ENCODE results near the gene GOLGA3. TPM values are rescaled to one million over a fixed set of nuclear protein-coding genes. Genes with fewer than 3 reads are reported as not detected.

The GOLGA3 gene
- total RNA-seq, 2 experiments from 2014 or later: 31.5 to 34.0 TPM

DNA sequence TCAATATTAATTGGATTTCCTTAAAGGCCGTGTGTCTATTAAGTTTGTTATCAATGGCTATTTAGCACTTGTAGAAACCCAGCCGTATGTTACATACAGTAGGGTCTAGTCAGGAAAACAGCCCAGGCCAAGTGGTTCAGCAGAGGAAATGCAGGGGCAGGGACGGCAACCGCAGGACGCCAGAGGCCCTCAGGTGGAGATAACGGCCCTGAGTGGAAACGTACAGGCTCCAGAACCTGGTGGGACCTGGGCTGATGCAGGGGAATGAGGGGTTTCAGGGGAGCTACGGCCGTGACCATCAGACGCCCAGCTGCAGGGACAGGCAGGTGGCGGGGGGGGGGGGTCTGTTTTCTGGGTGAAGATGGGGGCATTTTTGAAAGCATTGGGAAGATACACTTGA, 63.3 kb downstream of the GOLGA3 start:
- H3K4me1 Mint-ChIP-seq (ENCODE audit: low read depth): peaks cover 48% of the 10 kb centered on the region
- peaks cover 11% of the 10 kb centered on the region for H3K36me3 Mint-ChIP-seq (ENCODE audit: low read depth)
- H3K9me3 Mint-ChIP-seq: no peaks in the 10 kb centered on the region
- TF ChIP-seq, protein P1, sequence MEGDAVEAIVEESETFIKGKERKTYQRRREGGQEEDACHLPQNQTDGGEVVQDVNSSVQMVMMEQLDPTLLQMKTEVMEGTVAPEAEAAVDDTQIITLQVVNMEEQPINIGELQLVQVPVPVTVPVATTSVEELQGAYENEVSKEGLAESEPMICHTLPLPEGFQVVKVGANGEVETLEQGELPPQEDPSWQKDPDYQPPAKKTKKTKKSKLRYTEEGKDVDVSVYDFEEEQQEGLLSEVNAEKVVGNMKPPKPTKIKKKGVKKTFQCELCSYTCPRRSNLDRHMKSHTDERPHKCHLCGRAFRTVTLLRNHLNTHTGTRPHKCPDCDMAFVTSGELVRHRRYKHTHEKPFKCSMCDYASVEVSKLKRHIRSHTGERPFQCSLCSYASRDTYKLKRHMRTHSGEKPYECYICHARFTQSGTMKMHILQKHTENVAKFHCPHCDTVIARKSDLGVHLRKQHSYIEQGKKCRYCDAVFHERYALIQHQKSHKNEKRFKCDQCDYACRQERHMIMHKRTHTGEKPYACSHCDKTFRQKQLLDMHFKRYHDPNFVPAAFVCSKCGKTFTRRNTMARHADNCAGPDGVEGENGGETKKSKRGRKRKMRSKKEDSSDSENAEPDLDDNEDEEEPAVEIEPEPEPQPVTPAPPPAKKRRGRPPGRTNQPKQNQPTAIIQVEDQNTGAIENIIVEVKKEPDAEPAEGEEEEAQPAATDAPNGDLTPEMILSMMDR (IDR thresholded peaks at IDR 0.05): no peak
- intact Hi-C loops (cut with DNase I, micrococcal nuclease): loop anchor here in 1 of 2 experiments (5.0 kb wide), 1 partner anchor 42 kb away; no protein-coding TSS in a partner anchor
- peaks cover 42% of the 10 kb centered on the region for H3K4me1 ChIP-seq (ENCODE audit: insufficient read depth, low read length)
- no peaks in the 10 kb centered on the region for H3K27me3 ChIP-seq (ENCODE audit: control insufficient read depth in 1 of 2, insufficient read depth in 2 of 2, low read length in 2 of 2)
- peak overlapping the region; percentile 15 for H3K4me3 Mint-ChIP-seq
- ChIA-PET POLR2A (no interaction called here), CTCF (no interaction called here)
- no peak for DNase-seq
- H3K27ac Mint-ChIP-seq: peak overlapping the region; percentile 56
- no peaks in the 10 kb centered on the region for H3K36me3 ChIP-seq (ENCODE audit: insufficient read depth, low read length)
- no peaks in the 10 kb centered on the region for H3K27me3 Mint-ChIP-seq
- H3K9me3 ChIP-seq (ENCODE audit: control insufficient read depth in 1 of 2, insufficient read depth in 1 of 2, low read length in 2 of 2): no peaks in the 10 kb centered on the region
- no peak for ATAC-seq (ENCODE audit: poor library complexity)
- no peak overlapping the region for H3K27ac ChIP-seq (ENCODE audit: low read depth in 1 of 2, low read length in 2 of 2)
- H3K4me3 ChIP-seq (ENCODE audit: low read length): no peak overlapping the region

DNA sequence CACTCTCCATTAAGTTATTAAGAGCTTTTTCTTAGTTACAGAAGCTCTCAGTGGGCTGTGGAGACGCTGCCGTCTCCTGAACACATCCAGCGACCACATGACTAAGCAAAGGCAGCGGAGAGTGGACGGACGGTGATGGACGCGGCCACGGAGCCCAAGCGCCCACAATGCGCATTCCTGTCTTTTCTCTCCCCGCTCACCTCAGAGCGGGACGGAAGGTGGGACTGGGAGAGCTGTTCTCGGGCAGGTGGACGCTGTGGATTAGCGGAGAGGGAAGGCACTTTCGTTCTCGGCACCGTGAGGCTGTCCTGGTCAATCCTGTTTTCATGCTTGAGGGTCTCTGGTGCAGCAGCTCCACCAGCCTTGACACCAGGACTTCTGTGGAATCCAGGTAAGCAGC, 64.4 kb downstream of the GOLGA3 start:
- H3K36me3 Mint-ChIP-seq (ENCODE audit: low read depth): peaks cover 17% of the 10 kb centered on the region
- ChIA-PET POLR2A (no interaction called here), CTCF (no interaction called here)
- H3K27ac Mint-ChIP-seq: no peak overlapping the region
- H3K9me3 Mint-ChIP-seq: no peaks in the 10 kb centered on the region
- peaks cover 42% of the 10 kb centered on the region for H3K4me1 ChIP-seq (ENCODE audit: insufficient read depth, low read length)
- no peak overlapping the region for H3K4me3 ChIP-seq (ENCODE audit: low read length)
- DNase-seq (no peak), ATAC-seq (ENCODE audit: poor library complexity) (no peak)
- H3K27me3 Mint-ChIP-seq: no peaks in the 10 kb centered on the region
- no peak overlapping the region for H3K27ac ChIP-seq (ENCODE audit: low read depth in 1 of 2, low read length in 2 of 2)
- no peaks in the 10 kb centered on the region for H3K9me3 ChIP-seq (ENCODE audit: control insufficient read depth in 1 of 2, insufficient read depth in 1 of 2, low read length in 2 of 2)
- intact Hi-C loops (cut with DNase I, micrococcal nuclease): loop anchor here (5.0 kb wide), 3 partner anchors 77 to 193 kb away; partner anchors contain the start of genes CHFR (in 1 of the 2), POLE (in 1 of the 2), PXMP2 (in 1 of the 2) and ZNF605 (in 1 of the 2)
- no peaks in the 10 kb centered on the region for H3K27me3 ChIP-seq (ENCODE audit: control insufficient read depth in 1 of 2, insufficient read depth in 2 of 2, low read length in 2 of 2)
- peaks cover 47% of the 10 kb centered on the region for H3K4me1 Mint-ChIP-seq (ENCODE audit: low read depth)
- TF ChIP-seq, protein P1 (IDR thresholded peaks at IDR 0.05): no peak
- no peak overlapping the region for H3K4me3 Mint-ChIP-seq
- no peaks in the 10 kb centered on the region for H3K36me3 ChIP-seq (ENCODE audit: insufficient read depth, low read length)

DNA sequence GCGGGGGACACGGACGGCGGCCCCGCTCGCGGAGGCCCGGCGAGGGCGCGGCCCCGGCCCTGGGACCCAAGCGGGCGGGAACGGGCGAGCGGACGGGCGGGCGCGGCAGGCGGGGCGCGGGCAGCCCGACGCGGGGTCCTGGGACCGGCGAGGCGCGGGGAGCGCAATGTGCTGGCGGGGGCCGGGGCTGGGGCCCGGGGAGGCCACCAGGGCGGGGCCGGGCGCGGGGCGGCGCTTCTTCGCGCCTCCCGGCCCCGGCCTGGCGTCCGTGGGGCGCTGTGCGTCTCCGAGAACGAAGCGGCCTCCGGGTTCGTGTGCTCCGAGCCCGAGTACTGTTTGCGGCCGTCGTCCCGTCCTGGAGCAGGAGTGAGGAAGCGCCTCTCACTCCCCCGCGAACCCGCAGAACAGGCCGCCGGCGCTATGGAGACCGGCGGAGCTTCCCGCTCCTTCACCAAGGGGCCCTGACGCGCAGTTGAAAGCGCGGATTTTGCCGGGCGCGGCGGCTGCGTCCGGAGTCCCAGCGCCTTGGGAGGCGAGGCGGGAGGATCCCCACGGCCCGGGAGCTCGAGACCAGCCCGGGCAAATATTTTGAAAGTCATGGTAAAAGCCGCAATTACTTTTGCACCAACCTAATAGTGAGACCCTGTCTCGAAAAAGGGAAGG, 66.6 kb downstream of the GOLGA3 start:
- Histone ChIP-seq H3K4me3 (ENCODE audit: low read length) (peak overlapping the region; percentile 82), H3K27me3 (ENCODE audit: control insufficient read depth in 1 of 2, insufficient read depth in 2 of 2, low read length in 2 of 2) (no peaks in the 10 kb centered on the region), H3K9me3 (ENCODE audit: control insufficient read depth in 1 of 2, insufficient read depth in 1 of 2, low read length in 2 of 2) (no peaks in the 10 kb centered on the region), H3K36me3 (ENCODE audit: insufficient read depth, low read length) (peaks cover 2% of the 10 kb centered on the region), H3K4me1 (ENCODE audit: insufficient read depth, low read length) (peaks cover 39% of the 10 kb centered on the region), H3K27ac (ENCODE audit: low read depth in 1 of 2, low read length in 2 of 2) (peak overlapping the region; percentile 84 to 86)
- Mint-ChIP-seq H3K4me3 (peak overlapping the region; percentile 85), H3K4me1 (ENCODE audit: low read depth) (peaks cover 33% of the 10 kb centered on the region), H3K27ac (peak overlapping the region; percentile 74), H3K9me3 (no peaks in the 10 kb centered on the region), H3K36me3 (ENCODE audit: low read depth) (peaks cover 18% of the 10 kb centered on the region), H3K27me3 (no peaks in the 10 kb centered on the region)
- intact Hi-C loops (cut with DNase I, micrococcal nuclease): loop anchor here (1.0 to 5.0 kb wide), 5 partner anchors 75 to 271 kb away; partner anchors contain the start of genes POLE (in 2 of the 2), PXMP2 (in 2 of the 2), CHFR (in 1 of the 2) and ZNF605 (in 1 of the 2)
- TF ChIP-seq, protein P1 (IDR thresholded peaks at IDR 0.05): peak; percentile 14
- ATAC-seq (ENCODE audit: poor library complexity) (peak; percentile 91), DNase-seq (peak; percentile 74 to 95 (median 84))
- ChIA-PET CTCF (interaction anchor here (0.9 to 1.1 kb wide), 2 partner anchors 9 to 67 kb away, joined by 3 to 4 read pairs; partner anchors contain the start of gene GOLGA3), POLR2A (interaction anchor here (0.7 to 2.4 kb wide), 7 partner anchors 12 to 369 kb away, joined by 3 to 9 read pairs (median 6); partner anchors contain the start of genes GOLGA3, PGAM5, ZNF10 and ZNF891)

All from CD4-positive, alpha-beta T cell (primary cell).